HL-60 (cell line): ENCODE data around the gene TOX2.

Experiments
- DNase-seq, 2 experiments: peaks; one replicate each; pipeline ENCODE4 v3.0.0-alpha.2; 2010 to 2020; ENCODE audit warnings: low read depth in 1 of 2, low spot score in 1 of 2
- H3K27ac ChIP-seq: fragments of 250-450 bp; sonication (Bioruptor Pico); replicated peaks from 2 replicates; pipeline ENCODE4 v1.5.1; 2020; ENCODE audit warnings: mild to moderate bottlenecking, moderate library complexity
- H3K27me3 ChIP-seq: fragments of 250-450 bp; sonication (Bioruptor Pico); 2 replicates; pipeline ENCODE4 v1.5.1; 2021; ENCODE audit warnings: mild to moderate bottlenecking, moderate library complexity; ENCODE audit not compliant: insufficient read depth, poor library complexity, severe bottlenecking
- H3K4me3 ChIP-seq: replicated peaks from 2 replicates; pipeline ENCODE4 v1.5.1; 2011; ENCODE audit warnings: mild to moderate bottlenecking, control low read depth, low read length; ENCODE audit not compliant: insufficient read depth
- CTCF ChIP-seq: IDR thresholded peaks from one replicate; pipeline ENCODE4 v1.5.1; 2011; ENCODE audit warnings: low read length, control low read depth, inconsistent platforms; ENCODE audit not compliant: insufficient read depth
- GABPA ChIP-seq: IDR thresholded peaks from 2 replicates; pipeline ENCODE4 v1.6.1; 2012; ENCODE audit warnings: low read depth
- POLR2AphosphoS5 ChIP-seq: IDR thresholded peaks from 2 replicates; pipeline ENCODE4 v1.6.1; 2012; ENCODE audit warnings: low read depth
- REST ChIP-seq: IDR thresholded peaks from 2 replicates; pipeline ENCODE4 v1.6.1; 2012; ENCODE audit warnings: low read depth; ENCODE audit not compliant: insufficient replicate concordance
- SPI1 ChIP-seq: IDR thresholded peaks from 2 replicates; pipeline ENCODE4 v1.6.1; 2012; ENCODE audit warnings: low read depth, mild to moderate bottlenecking, borderline replicate concordance

The TOX2 gene

GRCh38 chr20:44004306-44004915 lies 89.8 kb downstream of the TOX2 start:
- Histone ChIP-seq H3K27ac (no peak overlapping the region), H3K4me3 (no peak overlapping the region), H3K27me3 (peaks cover 1% of the 10 kb centered on the region)
- no peak for DNase-seq
- TF ChIP-seq GABPA (no peak), POLR2AphosphoS5 (no peak), CTCF (no peak), REST (no peak), SPI1 (no peak)

GRCh38 chr20:44005661-44006060 lies 91.0 kb downstream of the TOX2 start:
- H3K27ac ChIP-seq = no peak overlapping the region
- H3K27me3 ChIP-seq = peaks cover 3% of the 10 kb centered on the region
- H3K4me3 ChIP-seq = no peak overlapping the region
- TF ChIP-seq REST = no peak
- no peak for TF ChIP-seq POLR2AphosphoS5
- no peak for TF ChIP-seq SPI1
- TF ChIP-seq GABPA = no peak
- no peak for TF ChIP-seq CTCF
- DNase-seq = no peak

GRCh38 chr20:44006126-44006525 lies 91.5 kb downstream of the TOX2 start:
- Histone ChIP-seq H3K27ac (no peak overlapping the region), H3K27me3 (peaks cover 3% of the 10 kb centered on the region), H3K4me3 (no peak overlapping the region)
- no peak for TF ChIP-seq CTCF
- no peak for TF ChIP-seq POLR2AphosphoS5
- no peak for TF ChIP-seq REST
- no peak for TF ChIP-seq GABPA
- no peak for TF ChIP-seq SPI1
- DNase-seq = no peak
